ENCODE measurements around the gene FAM216B. TPM values are rescaled to one million over a fixed set of nuclear protein-coding genes. Genes with fewer than 3 reads are reported as not detected.

FAM216B gene
- total RNA-seq: not detected in 2 replicates

GRCh38 chr13:42781352-42781751 is at the start of gene FAM216B:
Gene FAM216B, plus strand, starts transcription at chr13:42781584. Its CDS starts 2,484 bp downstream, at chr13:42784068.

Other genes starting within 250 kb of the FAM216B start
- 0.20 TPM in 1 of 2 replicates, not detected in the other for gene TNFSF11, start 207.4 kb upstream of the FAM216B start, total RNA-seq
- gene EPSTI1, start 210.7 kb downstream of the FAM216B start, total RNA-seq: 2.9 TPM in 2 replicates
- gene DNAJC15, start 242.0 kb downstream of the FAM216B start, total RNA-seq: 13.6 and 16.5 TPM in 2 replicates